Measurements from ENCODE around the gene PBXIP1.
A peak's percentile ranks its signal among the peaks of the same experiment; 100 is the strongest.
"Not testable (repeated sequence)": the region's sequence is repeated elsewhere in the genome, so short reads cannot be mapped to it uniquely, and the experiment has no call there.

Gene PBXIP1

DNA sequence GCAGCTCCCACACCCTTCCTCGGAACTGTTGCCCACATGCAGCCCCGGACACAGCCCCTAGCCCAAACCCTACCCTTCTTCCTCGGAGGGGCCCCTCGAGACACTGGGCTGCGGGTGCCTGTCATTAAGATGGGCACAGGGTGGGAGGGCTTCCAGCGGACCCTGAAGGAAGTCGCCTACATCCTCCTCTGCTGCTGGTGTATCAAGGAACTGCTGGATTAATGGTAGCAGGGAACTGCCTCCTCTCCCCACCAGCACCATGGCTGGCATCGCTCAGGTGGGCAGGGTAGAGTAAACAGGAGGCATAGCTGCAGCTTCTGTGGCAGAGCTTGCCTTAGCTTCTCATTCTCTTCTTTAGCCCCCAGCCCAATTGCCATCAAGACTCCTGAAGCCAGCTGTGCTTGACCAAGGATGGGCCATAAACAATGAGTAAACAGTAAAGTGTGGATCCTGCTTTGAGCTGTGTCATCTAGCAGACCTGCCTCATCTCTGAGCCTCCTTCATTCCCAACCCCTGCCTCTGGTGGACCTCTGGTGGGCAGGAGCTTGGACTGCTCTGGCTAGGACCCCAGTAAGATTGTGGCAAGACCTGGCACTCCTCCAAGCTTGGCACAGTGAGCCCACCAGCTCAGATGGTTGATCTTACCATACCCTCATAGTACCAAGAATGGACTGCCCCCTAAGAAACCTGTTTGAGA is 37.8 kb upstream of the PBXIP1 start, which contains the start of gene LENEP:
Gene LENEP (plus strand): TSS at position 15 of the 697 bp plus-strand sequence. CDS start 22 bp downstream, at position 37.
- no peak for DNase-seq (ENCODE audit: low read depth)

DNA sequence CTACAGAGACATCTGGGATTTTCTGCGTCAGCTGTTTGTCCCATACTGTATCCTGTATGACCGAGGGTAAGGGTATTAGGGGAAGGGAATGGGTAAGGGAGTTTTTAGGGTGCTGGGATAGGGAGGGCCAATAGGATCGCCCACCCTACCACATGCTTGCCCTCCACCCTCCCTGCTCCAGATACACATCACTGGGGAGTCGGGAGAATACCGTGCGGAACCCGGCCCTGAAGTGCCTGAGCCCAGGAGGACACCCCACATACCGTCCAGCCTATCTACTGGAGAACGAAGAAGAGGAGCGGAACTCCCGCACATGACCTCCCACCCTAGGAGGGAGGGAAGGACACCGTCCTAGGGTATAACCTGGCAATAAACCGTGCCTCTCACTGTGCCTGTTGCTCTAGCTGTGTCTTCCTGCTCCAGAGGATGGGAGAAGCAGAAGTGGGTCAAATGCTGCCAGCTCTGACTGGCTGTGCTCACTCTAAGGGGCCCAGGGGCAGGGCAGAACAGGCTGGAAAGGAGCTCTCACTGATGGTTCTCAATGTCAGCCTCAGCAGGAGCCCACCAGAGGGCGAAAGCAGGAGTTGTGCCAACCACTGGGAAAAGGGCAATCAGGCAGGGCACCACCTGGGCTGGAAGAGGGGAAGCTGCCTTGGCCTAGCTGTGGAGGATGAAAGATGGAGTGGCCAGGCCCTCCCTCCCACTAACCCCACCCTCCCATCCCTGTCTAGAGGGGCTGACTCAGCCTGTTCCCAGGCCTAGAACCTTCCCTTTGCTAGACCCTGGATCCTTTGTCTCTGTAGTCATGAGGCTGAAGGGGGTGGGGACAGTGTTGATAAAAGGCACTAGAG is 37.0 kb upstream of the PBXIP1 start:
- DNase-seq (ENCODE audit: low read depth): no peak

GRCh38 chr1:154990276-154990675 is 34.4 kb upstream of the PBXIP1 start:
- no peak for DNase-seq (ENCODE audit: low read depth)

GRCh38 chr1:154989195-154989860 is 33.4 kb upstream of the PBXIP1 start:
- DNase-seq (ENCODE audit: low read depth): no peak

DNA sequence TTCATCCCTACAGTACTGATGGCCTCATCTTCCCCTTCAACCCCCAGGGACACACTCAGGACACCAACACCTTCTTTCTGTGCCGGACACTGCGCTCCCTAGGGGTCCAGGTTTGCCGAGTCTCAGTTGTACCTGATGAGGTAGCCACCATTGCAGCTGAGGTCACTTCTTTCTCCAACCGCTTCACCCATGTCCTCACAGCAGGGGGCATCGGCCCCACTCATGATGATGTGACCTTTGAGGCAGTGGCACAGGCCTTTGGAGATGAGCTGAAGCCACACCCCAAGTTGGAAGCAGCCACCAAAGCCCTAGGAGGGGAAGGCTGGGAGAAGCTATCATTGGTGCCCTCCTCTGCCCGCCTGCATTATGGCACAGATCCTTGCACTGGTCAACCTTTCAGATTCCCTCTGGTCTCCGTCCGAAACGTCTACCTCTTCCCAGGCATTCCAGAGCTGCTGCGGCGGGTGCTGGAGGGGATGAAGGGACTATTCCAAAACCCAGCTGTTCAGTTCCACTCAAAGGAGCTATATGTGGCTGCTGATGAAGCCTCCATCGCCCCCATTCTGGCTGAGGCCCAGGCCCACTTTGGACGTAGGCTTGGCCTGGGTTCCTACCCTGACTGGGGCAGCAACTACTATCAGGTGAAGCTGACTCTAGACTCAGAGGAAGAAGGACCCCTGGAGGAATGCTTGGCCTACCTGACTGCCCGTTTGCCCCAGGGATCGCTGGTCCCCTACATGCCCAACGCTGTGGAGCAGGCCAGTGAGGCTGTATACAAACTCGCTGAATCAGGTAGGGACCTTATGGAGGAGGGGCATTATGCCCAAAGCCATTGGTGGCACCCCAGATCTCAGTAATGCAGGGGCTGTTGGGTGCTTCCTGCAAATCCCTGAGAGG is 32.4 kb upstream of the PBXIP1 start:
- DNase-seq (ENCODE audit: low read depth): no peak

DNA sequence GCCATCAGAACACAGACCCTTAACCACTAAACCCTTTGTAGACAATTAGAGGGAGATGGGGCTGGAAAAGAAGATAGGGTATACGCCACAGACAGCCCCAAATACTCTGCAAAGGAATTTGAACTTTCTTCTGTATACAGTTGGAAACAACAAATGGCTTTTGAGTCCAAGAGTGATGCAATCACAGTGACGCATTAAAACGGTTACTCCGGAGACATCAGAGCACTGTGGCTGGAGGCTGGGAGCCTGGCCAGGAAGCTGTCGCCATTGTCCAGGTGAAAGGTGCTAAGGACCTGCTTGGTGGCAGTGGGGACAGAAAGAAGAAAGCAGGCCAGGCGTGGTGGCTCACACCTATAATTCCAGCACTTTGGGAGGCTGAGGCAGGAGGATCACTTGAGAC is 31.4 kb upstream of the PBXIP1 start:
- no peak for DNase-seq (ENCODE audit: low read depth)

DNA sequence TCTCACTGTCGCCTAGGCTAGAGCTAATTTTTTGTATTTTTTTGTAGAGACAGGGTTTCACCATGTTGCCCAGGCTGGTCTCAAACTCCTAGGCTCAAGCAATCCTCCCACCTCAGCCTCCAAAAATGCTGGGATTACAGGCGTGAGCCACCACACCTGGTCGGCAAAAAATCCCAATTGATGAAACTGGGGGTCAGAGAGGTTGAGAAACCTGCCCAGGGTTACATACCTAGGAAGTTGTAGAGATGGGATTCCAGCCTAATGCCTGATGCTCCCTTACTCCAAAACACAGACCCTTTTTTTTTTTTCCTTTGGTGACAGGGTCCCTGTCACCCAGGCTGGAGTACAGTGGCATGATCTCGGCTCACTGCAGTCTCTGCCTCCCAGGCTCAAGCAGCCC is 30.8 kb upstream of the PBXIP1 start:
- DNase-seq (ENCODE audit: low read depth): not testable (repeated sequence)

DNA sequence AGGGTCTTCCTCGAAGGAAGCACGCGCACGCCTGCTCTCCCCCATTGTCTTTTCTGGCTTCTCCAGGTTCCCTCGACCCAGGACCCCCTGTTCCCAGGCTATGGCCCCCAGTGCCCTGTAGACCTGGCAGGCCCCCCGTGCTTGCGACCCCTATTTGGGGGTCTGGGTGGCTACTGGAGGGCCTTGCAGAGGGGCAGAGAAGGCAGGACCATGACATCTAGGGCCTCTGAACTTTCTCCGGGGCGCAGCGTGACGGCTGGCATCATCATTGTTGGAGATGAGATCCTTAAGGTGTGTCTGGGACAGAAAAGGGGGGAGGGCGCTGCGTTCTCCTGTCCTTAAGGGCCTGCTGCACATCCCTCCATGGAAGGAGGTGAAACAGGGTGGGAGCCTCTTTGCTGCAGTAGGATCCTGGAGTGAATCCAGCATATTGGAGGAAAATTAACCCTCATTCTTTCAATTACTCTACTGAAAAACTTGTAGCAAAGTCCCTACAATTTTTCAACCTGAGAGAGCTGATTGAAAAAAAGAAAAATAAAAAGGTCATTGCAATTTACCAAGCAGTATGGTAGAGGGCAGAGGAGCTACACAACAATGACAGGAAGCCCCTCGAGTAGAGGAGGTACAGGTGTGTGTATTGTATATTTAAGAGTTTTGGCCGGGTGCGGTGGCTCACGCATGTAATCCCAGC is 28.0 kb upstream of the PBXIP1 start:
- no peak for DNase-seq (ENCODE audit: low read depth)

DNA sequence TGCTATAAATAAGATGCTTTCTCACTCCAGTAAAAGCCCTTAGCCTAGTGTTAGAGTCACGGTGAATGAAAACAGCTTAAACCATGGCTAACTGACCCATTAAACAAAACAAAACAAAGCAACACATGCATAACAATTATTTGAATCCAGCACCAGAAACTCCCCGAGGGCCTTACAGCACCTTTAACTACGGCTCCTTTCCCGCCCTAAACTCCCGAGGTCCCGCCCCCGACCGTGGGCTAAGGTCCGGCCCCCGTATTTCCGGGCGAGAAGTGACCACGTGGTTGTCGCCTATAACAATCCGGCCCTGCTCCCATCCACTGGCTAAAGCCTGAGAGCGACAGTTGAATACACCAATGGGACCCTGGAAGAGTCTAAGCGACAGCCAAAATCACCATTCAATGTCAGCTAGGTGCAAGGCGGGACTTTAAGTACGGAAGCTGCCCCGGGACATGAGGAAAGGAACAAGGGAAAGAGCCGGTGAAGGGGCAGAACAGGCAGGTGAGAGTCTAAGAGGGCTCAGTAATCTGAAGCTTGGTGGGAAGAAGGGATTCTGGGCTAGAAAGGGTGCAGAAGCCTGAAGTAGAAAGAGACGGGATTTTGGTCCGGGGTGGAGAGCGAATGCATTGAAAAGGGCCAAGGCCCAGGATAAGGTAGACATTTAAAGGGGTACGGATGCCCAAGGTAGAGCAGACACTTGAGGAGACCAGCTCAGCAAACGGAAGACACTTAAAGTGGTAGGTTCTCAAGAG is 27.2 kb upstream of the PBXIP1 start, which contains the start of gene FLAD1:
Gene FLAD1 (plus strand): TSS at position 448 of the 752 bp plus-strand sequence. CDS start 351 bp downstream, outside the sequence.
- DNase-seq (ENCODE audit: low read depth): peak; percentile 98

DNA sequence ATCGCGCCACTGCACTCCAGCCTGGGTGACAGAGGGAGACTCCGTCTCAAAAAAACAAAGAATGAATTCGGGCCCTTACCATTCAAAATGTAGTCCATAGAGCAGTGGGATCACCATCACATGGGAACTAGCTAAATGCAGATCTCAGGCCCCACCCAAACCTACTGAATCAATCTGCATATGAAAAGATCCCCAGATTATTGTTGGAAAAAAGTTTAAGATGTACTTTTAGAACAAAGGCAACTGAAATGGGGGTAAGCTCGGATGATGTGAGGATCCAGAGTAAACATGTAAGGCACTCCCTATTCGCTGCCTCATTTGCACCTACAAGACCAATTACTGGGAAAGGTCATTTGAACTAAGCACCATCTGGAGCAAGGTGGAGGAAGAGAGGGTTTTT is 26.4 kb upstream of the PBXIP1 start:
- DNase-seq (ENCODE audit: low read depth): no peak

- no peak for DNase-seq (ENCODE audit: low read depth)
Measured at GRCh38 chr1:154978360-154978759, 22.5 kb upstream of the PBXIP1 start.

- DNase-seq (ENCODE audit: low read depth): not testable (repeated sequence)
Measured at GRCh38 chr1:154977762-154978161, 21.9 kb upstream of the PBXIP1 start.

GRCh38 chr1:154975409-154976059 is 19.6 kb upstream of the PBXIP1 start:
- DNase-seq (ENCODE audit: low read depth): no peak

DNA sequence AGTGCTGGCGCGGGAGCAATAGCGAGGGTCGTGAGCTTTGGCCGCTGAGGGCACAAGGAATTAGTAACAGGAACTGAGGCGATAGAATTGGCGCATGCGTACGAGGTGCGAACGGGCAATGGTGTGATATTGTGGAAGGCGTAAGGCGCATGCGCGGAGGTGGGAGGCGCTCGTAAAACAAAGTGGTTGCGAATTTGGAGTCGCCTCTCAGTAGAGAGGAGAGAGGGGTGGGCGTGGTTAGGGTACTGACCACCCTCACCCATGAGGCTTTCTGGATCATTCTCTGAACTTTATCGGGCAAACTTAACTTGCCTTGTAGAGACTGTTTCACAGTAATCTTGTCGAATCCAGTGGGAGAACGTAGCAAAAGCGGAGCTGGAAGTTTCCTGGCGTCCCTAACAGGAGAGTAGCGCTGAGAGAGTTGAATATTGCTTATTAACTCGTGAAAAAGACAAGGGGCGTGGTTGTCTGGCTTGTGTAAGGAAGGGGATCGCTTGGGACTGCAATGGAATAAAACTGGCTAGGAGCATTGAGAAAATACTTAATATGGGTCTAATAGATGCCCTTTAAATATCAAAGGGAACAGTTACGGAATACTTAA is 19.0 kb upstream of the PBXIP1 start:
- peak; percentile 93 for DNase-seq (ENCODE audit: low read depth)

DNA sequence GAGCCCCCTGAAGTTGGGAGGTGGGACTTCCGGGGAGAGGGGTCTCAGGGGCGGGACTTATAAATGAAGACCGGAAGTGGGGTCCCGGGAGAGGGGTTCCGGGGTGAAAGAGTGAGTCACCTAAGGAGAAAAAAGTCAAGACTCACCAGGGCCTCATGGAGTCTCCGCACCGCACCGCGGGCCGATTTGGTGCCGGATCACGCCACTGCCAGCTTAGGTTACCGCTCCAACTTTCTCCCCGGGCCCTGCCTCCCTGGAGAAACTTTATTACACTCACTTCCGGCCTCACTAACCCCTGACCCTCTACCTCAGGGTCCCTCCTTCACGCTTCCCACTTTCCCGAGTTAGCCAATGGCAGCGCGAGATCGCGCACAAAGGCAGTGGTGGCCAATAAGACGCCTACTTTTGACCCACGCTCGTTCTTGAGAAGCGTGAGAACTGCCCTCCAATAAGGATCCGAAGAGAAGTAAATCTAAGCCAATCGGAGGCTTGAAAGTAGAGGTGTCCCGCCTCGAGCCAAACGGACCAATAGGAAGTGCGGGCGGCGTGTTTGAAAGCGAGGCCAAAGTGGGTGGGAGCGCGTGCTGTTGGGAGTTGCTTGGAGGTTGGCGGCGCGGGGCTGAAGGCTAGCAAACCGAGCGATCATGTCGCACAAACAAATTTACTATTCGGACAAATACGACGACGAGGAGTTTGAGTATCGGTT is 18.4 kb upstream of the PBXIP1 start, which contains the start of gene CKS1B:
Gene CKS1B (plus strand): TSS at position 580 of the 706 bp plus-strand sequence. CDS start 65 bp downstream, at position 645.
- peak; percentile 99 for DNase-seq (ENCODE audit: low read depth)

- DNase-seq (ENCODE audit: low read depth): peak; percentile 96
Measured at GRCh38 chr1:154973344-154974101, 17.6 kb upstream of the PBXIP1 start.

DNA sequence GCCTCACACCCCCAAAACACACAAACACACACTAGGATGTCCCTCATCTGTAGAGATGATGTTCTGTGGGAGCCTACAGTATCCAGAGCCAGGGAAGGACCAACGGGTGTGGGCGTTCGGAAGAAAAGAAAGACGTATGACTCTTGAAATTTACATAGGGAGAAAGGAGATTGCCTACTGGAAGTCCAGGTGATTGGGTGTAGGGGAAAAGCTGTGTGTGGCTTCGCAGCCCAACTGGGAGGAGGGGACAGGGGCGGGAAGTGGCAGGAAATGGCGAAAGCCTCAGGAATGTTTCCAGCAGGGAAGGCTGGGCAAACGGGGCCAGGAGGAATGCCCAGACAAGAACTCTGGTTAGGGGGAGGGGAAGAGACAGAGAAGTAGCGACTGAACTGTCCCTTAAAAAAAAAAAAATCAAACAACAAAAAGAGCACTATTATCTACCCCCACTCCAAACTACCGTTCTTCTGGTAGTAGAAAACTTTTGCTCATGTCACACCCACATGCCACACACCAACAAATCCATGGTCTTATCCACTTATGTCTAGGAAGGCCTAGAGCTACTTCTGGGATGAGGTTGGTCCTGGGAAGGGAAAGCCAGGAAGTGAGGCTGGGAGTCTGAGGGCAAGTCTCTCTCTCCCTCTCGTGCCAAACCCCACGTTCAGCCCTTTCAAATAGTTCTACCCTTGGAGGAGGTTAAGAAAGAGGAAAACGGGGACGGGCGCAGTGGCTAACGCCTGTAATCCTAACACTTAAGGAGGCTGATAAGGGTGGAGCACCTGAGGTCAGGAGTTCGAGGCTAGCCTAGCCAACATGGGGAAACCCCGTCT is 16.8 kb upstream of the PBXIP1 start:
- DNase-seq (ENCODE audit: low read depth): peak; percentile 92

Data from HS-27A (cell line).